Thyroid gland (tissue), 4 donors: ENCODE data around the gene SSTR5. TPM values are rescaled to one million over a fixed set of nuclear protein-coding genes. Genes with fewer than 3 reads are reported as not detected.

Source experiments
- DNase-seq, 2 donors: peaks; one replicate each; pipeline ENCODE4 v3.0.0-alpha.2; 2019
- H3K27ac ChIP-seq, 3 donors: fragments of 200-600 bp; sonication (generic); 1 replicate in 2 of 3; 2 replicates in 1 of 3; pipeline ENCODE4 v1.5.1; 2016 to 2019; ENCODE audit warnings: mild to moderate bottlenecking in 1 of 3, moderate library complexity in 1 of 3
- H3K27me3 ChIP-seq: fragments of 200-600 bp; sonication (generic); one replicate; pipeline ENCODE4 v1.5.1; 2019
- H3K36me3 ChIP-seq, 2 donors: fragments of 200-600 bp; sonication (generic); one replicate each; pipeline ENCODE4 v1.5.1; 2016 to 2019
- H3K4me1 ChIP-seq, 2 donors: fragments of 200-600 bp; sonication (generic); one replicate each; pipeline ENCODE4 v1.5.1; 2017 to 2019
- H3K4me3 ChIP-seq, 3 donors: fragments of 200-600 bp; sonication (generic); replicated peaks in 1 of 3; 1 replicate in 2 of 3; 2 replicates in 1 of 3; pipeline ENCODE4 v1.5.1; 2016; ENCODE audit warnings: mild to moderate bottlenecking in 1 of 3
- H3K9me3 ChIP-seq: fragments of 200-600 bp; sonication (generic); one replicate; pipeline ENCODE4 v1.5.1; 2017
- POLR2A ChIP-seq, 2 donors: fragments of 450-650 bp; IDR thresholded peaks; one replicate each; pipeline ENCODE4 v1.6.1; 2017; ENCODE audit warnings: antibody characterized with exemption in 2 of 2, mild to moderate bottlenecking in 2 of 2, moderate library complexity in 1 of 2
- WGBS, 2 donors: methylation state at CpG; one replicate each; pipeline ENCODE4 v1.1.5; 2017; 5-methylcytosine and 5-hydroxymethylcytosine counted together
- intact Hi-C: fragments of 100-400 bp; cut with DNase I; formaldehyde crosslinking; loops from one replicate; pipeline ENCODE4 v1.15.1; 2023
- total RNA-seq, 4 donors: library from RNA; depleted of rRNA; stranded (reverse); fragments of >200 nt; gene quantifications; one replicate each; pipeline ENCODE4 v1.2.3, GENCODE V29; 2016
- TF ChIP-seq, protein P1 (sequence below), 6 experiments: fragments of 200-600 bp in 3 of 6; fragments of 450-650 bp in 3 of 6; sonication (generic) in 3 of 6; IDR thresholded peaks; one replicate each; pipeline ENCODE4 v1.5.1; 2016 to 2019; ENCODE audit warnings: antibody characterized with exemption in 6 of 6, mild to moderate bottlenecking in 2 of 6, inconsistent platforms in 1 of 6, moderate library complexity in 1 of 6

Gene SSTR5
- total RNA-seq, 4 donors from 2014 or later: not detected

- TF ChIP-seq, protein P1, sequence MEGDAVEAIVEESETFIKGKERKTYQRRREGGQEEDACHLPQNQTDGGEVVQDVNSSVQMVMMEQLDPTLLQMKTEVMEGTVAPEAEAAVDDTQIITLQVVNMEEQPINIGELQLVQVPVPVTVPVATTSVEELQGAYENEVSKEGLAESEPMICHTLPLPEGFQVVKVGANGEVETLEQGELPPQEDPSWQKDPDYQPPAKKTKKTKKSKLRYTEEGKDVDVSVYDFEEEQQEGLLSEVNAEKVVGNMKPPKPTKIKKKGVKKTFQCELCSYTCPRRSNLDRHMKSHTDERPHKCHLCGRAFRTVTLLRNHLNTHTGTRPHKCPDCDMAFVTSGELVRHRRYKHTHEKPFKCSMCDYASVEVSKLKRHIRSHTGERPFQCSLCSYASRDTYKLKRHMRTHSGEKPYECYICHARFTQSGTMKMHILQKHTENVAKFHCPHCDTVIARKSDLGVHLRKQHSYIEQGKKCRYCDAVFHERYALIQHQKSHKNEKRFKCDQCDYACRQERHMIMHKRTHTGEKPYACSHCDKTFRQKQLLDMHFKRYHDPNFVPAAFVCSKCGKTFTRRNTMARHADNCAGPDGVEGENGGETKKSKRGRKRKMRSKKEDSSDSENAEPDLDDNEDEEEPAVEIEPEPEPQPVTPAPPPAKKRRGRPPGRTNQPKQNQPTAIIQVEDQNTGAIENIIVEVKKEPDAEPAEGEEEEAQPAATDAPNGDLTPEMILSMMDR (IDR thresholded peaks at IDR 0.05): no peak
- no peak for TF ChIP-seq POLR2A (IDR thresholded peaks at IDR 0.05)
- H3K9me3 ChIP-seq: no peaks in the 10 kb centered on the region
- H3K27ac ChIP-seq: no peak within 1 kb of the TSS
- H3K4me3 ChIP-seq: no peak within 1 kb of the TSS
- WGBS, 2 donors: 56 to 73% methylated on average over 8 to 13 of the region's 55 CpGs
- H3K27me3 ChIP-seq: no peaks in the 10 kb centered on the region
- no peaks in the 10 kb centered on the region for H3K36me3 ChIP-seq
- no peaks in the 10 kb centered on the region for H3K4me1 ChIP-seq
- intact Hi-C loops: no loop called here
- no peak for DNase-seq
These were observed 23.9 kb downstream of the SSTR5 start, which contains the start of gene C1QTNF8 for GRCh38 chr16:1096169-1097082. C1QTNF8 (minus strand) TSS chr16:1096244; CDS start chr16:1094922, 1,322 bp downstream.

- DNase-seq: no peak
- Histone ChIP-seq H3K27ac (no peak overlapping the region), H3K36me3 (no peaks in the 10 kb centered on the region), H3K9me3 (no peaks in the 10 kb centered on the region), H3K27me3 (no peaks in the 10 kb centered on the region), H3K4me1 (no peaks in the 10 kb centered on the region), H3K4me3 (no peak overlapping the region)
- 65 to 69% methylated on average over 4 to 5 of the region's 18 CpGs for WGBS, 2 donors
- TF ChIP-seq, protein P1 (IDR thresholded peaks at IDR 0.05): no peak
- TF ChIP-seq POLR2A (IDR thresholded peaks at IDR 0.05): no peak
- intact Hi-C loops: no loop called here
These were observed 24.6 kb downstream of the SSTR5 start for GRCh38 chr16:1097156-1097555.

DNA sequence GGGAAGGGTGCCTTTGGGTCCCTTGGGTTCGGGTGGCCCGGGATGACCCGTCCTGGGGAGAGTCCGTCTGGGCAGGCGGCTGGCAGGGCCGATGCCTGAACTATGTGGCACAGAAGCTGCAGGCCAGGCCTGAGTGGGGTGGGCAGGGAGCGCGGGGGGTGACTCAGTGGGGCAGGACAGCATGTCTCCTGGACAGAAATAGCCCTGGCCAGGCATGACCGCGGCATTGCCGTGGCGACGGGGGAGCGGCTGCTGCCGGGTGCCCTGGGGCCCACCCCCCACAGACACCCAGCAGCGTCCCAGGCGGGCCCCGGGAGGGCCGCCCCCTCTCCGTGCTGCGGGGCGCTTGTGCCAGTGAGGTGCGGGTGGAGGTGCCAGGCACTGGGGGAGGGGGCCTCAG, 25.3 kb downstream of the SSTR5 start:
- H3K36me3 ChIP-seq: no peaks in the 10 kb centered on the region
- no peak overlapping the region for H3K27ac ChIP-seq
- intact Hi-C loops: no loop called here
- TF ChIP-seq, protein P1 (IDR thresholded peaks at IDR 0.05): no peak
- no peak for TF ChIP-seq POLR2A (IDR thresholded peaks at IDR 0.05)
- DNase-seq: no peak
- no peaks in the 10 kb centered on the region for H3K9me3 ChIP-seq
- no peaks in the 10 kb centered on the region for H3K27me3 ChIP-seq
- peaks cover 0 to under 1% of the 10 kb centered on the region in 2 donors for H3K4me1 ChIP-seq
- 77% methylated on average over 4 to 20 of the region's 23 CpGs for WGBS, 2 donors
- no peak overlapping the region for H3K4me3 ChIP-seq

- intact Hi-C loops: no loop called here
These were observed 25.9 kb downstream of the SSTR5 start for GRCh38 chr16:1098266-1098991.

More at GRCh38 chr16:1098266-1098991, 25.9 kb downstream of the SSTR5 start:
- Histone ChIP-seq H3K27ac (no peak overlapping the region), H3K36me3 (no peaks in the 10 kb centered on the region), H3K9me3 (no peaks in the 10 kb centered on the region), H3K4me3 (no peak overlapping the region), H3K27me3 (no peaks in the 10 kb centered on the region), H3K4me1 (peaks cover 3 to 5% of the 10 kb centered on the region in 2 donors)
- WGBS, 2 donors: 23 to 51% methylated on average over 14 to 20 of the region's 34 CpGs
- TF ChIP-seq, protein P1 (IDR thresholded peaks at IDR 0.05): no peak
- no peak for TF ChIP-seq POLR2A (IDR thresholded peaks at IDR 0.05)
- DNase-seq: no peak
